Adrenal gland (tissue), 12 donors: ENCODE measurements around the gene KYAT1. TPM values are rescaled to one million over a fixed set of nuclear protein-coding genes. Genes with fewer than 3 reads are reported as not detected.
A peak's percentile ranks its signal among the peaks of the same experiment; 100 is the strongest.

Experiments used
- DNase-seq, 7 donors: peaks; one replicate each; pipeline ENCODE4 v3.0.0-alpha.2; 2019 to 2020
- H3K27ac ChIP-seq, 5 donors: fragments of 200-600 bp; sonication (generic) in 4 of 5; 1 replicate in 3 of 5; 2 replicates in 2 of 5; pipeline versions ENCODE4 v1.5.1 to v1.8.0; 2016 to 2020; ENCODE audit warnings: mild to moderate bottlenecking in 1 of 5
- H3K27me3 ChIP-seq: fragments of 200-600 bp; 2 replicates; pipeline ENCODE4 v1.8.0; 2021
- H3K36me3 ChIP-seq, 2 donors: fragments of 200-600 bp; replicated peaks in 1 of 2; 1 replicate in 1 of 2; 2 replicates in 1 of 2; pipeline versions ENCODE4 v1.5.1 to v1.8.0; 2018 to 2022
- H3K4me1 ChIP-seq, 2 donors: fragments of 200-600 bp; replicated peaks in 1 of 2; 1 replicate in 1 of 2; 2 replicates in 1 of 2; pipeline versions ENCODE4 v1.5.1 to v1.8.0; 2018 to 2021
- H3K4me3 ChIP-seq, 4 donors: fragments of 200-600 bp; sonication (generic) in 3 of 4; one replicate each; pipeline ENCODE4 v1.5.1; 2016 to 2018
- H3K9me3 ChIP-seq, 3 donors: fragments of 200-600 bp; sonication (generic) in 1 of 3; replicated peaks in 1 of 3; 1 replicate in 2 of 3; 2 replicates in 1 of 3; pipeline versions ENCODE4 v1.5.1 to v1.8.0; 2016 to 2021
- POLR2A ChIP-seq, 2 donors: fragments of 450-650 bp; IDR thresholded peaks; one replicate each; pipeline ENCODE4 v1.6.1; 2017; ENCODE audit warnings: antibody characterized with exemption in 2 of 2, mild to moderate bottlenecking in 2 of 2, moderate library complexity in 1 of 2
- WGBS, 4 donors: extraction: QIAGEN DNeasy Blood & Tissue Kit in 2 of 4; methylation state at CpG; one replicate each; pipeline versions ENCODE4 v1.1.5 to v1.1.7; 2013 to 2017; 5-methylcytosine and 5-hydroxymethylcytosine counted together
- intact Hi-C, 2 donors: fragments of 100-400 bp; cut with DNase I; formaldehyde crosslinking; loops; one replicate each; pipeline versions ENCODE4 v1.14.1 to v1.15.0; 2022 to 2023
- polyA plus RNA-seq, 3 donors: library from polyadenylated mRNA; stranded (reverse); fragments of 200-250 nt in 2 of 3; fragments of 350-450 nt in 1 of 3; fragmentation: Illumina TruSeq in 1 of 3; extraction: RNeasy Lipid Tissue Mini Kit (QIAGEN cat#74804) in 1 of 3; gene quantifications; one replicate each; pipeline ENCODE4 v1.2.3, GENCODE V29; 2013 to 2014
- total RNA-seq, 9 donors: library from RNA; depleted of rRNA in 4 of 9; stranded (reverse); fragments of >200 nt in 4 of 9; fragments of 120-200 nt in 1 of 9; fragmentation: NEBNext Ultra II Directional in 1 of 9; extraction: Animal tissue kit (Norgen Biotek cat#: 25700) in 1 of 9; gene quantifications; one replicate each; pipeline versions ENCODE4 v1.1.0 to v1.2.4, GENCODE V29; 2013 to 2023
- TF ChIP-seq, protein P1 (sequence below), 6 experiments: fragments of 450-650 bp in 4 of 6; fragments of 200-600 bp in 2 of 6; sonication (generic) in 1 of 6; IDR thresholded peaks; 1 replicate in 5 of 6; 2 replicates in 1 of 6; pipeline versions ENCODE4 v1.5.1 to v1.8.0; 2016 to 2021; ENCODE audit warnings: antibody characterized with exemption in 6 of 6, mild to moderate bottlenecking in 2 of 6, moderate library complexity in 1 of 6
- donor health status: healthy with polysubstance abuse.
- donor health status: Bipolar disorder and iron deficiency.
- donor health status: DM: yes; HTN: yes; CAD: no.
- donor health status: DM: no; HTN: no; CAD: no.
- donor health status: DM: no; HTN: no; CAD: no.
- donor health status: DM: yes; HTN: yes; CAD: no.

The KYAT1 gene
- total and polyA plus RNA-seq, 12 donors = 3.5 to 10.3 (median 7.2) TPM

DNA sequence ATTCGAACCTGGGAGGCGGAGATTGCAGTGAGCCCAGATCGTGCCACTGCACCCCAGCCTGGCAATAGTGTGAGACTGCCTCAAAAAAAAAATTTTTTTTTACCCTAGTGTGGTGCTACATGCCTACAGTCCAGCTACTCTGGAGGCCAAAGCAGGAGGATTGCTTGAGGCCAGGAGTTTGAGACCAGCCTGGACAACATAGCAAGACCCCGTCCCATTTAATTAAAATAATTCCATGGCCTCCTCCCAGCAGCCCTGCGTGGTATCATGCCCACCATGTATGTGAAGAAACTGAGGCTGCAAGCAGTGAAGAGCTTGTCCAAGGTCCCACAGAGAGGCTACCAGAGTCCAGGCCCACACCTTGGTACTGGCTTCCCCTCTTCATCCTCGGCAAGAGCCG is 19.6 kb upstream of the KYAT1 start:
- H3K4me3 ChIP-seq = no peak overlapping the region
- no peaks in the 10 kb centered on the region for H3K9me3 ChIP-seq
- no peak overlapping the region for H3K27ac ChIP-seq
- intact Hi-C loops = no loop called here
- no peaks in the 10 kb centered on the region for H3K27me3 ChIP-seq
- whole genome bisulfite sequencing, 4 donors = 83 to 98% (median 91%) methylated on average over 5 to 7 of the region's 7 CpGs
- DNase-seq = no peak
- peaks cover 0 to 5% of the 10 kb centered on the region in 2 donors for H3K4me1 ChIP-seq
- no peak for TF ChIP-seq POLR2A (IDR thresholded peaks at IDR 0.05)
- TF ChIP-seq, protein P1, sequence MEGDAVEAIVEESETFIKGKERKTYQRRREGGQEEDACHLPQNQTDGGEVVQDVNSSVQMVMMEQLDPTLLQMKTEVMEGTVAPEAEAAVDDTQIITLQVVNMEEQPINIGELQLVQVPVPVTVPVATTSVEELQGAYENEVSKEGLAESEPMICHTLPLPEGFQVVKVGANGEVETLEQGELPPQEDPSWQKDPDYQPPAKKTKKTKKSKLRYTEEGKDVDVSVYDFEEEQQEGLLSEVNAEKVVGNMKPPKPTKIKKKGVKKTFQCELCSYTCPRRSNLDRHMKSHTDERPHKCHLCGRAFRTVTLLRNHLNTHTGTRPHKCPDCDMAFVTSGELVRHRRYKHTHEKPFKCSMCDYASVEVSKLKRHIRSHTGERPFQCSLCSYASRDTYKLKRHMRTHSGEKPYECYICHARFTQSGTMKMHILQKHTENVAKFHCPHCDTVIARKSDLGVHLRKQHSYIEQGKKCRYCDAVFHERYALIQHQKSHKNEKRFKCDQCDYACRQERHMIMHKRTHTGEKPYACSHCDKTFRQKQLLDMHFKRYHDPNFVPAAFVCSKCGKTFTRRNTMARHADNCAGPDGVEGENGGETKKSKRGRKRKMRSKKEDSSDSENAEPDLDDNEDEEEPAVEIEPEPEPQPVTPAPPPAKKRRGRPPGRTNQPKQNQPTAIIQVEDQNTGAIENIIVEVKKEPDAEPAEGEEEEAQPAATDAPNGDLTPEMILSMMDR (IDR thresholded peaks at IDR 0.05) = no peak
- peaks cover 0 to 19% of the 10 kb centered on the region in 2 donors for H3K36me3 ChIP-seq

DNA sequence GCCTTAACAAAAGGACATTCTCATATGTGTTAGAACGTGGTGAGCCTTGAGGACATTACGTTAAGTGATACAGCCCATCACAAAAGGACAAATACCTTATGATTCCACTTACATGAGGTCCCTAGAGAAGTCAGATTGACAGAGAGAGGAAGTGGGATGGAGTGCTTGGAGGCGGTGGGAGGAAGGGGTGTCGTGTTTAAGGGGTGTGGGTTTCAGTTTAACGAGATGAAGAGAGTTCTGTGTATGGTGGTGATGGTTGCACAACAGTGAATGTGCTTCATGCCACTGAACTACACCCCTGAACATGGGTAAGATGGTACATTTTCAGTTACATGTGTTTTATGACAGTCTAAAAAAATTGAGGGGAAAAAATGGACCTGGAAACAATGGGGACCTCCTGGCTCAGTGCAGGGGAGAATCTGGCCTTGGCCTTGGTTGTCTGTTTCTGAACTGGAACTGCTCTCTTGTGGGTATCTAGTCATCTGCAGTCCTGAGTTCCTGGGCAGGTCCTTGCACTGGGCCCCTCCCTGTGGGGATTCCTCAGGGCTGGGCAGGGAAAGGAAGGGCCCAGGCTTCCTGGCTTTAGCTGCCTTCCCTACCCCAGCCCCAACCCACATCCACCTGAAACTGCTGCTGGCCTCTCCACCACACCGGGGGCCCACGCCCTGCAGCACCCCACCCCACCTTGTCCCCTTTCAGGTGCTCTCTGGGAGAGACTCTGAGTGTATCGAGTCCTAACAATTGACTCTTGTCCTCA is 18.0 kb upstream of the KYAT1 start:
- intact Hi-C loops = no loop called here
- H3K27ac ChIP-seq = peak overlapping the region in 1 of 5 donors; percentile 17
- no peaks in the 10 kb centered on the region for H3K27me3 ChIP-seq
- H3K4me3 ChIP-seq = no peak overlapping the region
- TF ChIP-seq, protein P1 (IDR thresholded peaks at IDR 0.05) = no peak
- TF ChIP-seq POLR2A (IDR thresholded peaks at IDR 0.05) = no peak
- WGBS, 4 donors = 61 to 68% (median 65%) methylated on average over 8 of the region's 8 CpGs
- peaks cover 0 to 5% of the 10 kb centered on the region in 2 donors for H3K4me1 ChIP-seq
- peaks cover 0 to 19% of the 10 kb centered on the region in 2 donors for H3K36me3 ChIP-seq
- DNase-seq = peak in 1 of 7 donors; percentile 42
- no peaks in the 10 kb centered on the region for H3K9me3 ChIP-seq

DNA sequence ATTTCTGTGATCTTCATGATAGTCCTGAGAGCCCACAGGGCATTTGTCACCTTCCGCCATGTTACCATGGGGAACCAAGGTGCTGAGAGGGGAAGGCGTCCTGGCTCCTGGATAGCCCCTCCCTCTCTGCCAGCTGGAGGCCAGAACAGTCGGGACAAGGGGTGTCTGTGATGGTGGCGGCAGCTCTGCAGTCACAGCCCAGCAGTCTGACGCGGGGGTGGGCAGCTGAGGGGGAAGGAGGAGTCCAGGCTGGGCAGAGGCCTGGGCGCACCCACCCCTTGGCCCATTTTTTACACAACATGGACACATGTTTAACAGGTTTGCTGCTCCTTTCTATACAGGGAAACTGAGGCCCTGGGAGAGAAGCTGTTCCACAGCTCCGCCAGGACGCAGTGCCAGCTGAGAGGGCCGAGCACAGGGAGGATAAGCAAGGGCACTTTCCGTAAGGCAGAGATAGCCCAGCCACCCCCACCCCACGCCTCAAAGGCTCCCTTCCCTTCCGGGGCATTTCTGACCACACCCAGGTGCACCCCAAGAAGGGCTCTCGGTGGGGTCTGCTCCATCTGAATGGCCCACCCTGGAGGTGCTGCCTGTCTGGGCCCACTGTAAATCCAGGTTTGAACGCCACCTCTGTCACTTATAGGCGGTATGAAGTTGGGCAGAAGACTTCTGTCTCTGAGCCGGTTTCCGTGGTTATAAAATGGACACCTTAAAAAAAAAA is 17.3 kb upstream of the KYAT1 start:
- no peak overlapping the region for H3K4me3 ChIP-seq
- TF ChIP-seq, protein P1 (IDR thresholded peaks at IDR 0.05) = no peak
- no peak for TF ChIP-seq POLR2A (IDR thresholded peaks at IDR 0.05)
- peaks cover 0 to 19% of the 10 kb centered on the region in 2 donors for H3K36me3 ChIP-seq
- peak overlapping the region in 1 of 5 donors; percentile 29 for H3K27ac ChIP-seq
- intact Hi-C loops = no loop called here
- DNase-seq = no peak
- H3K4me1 ChIP-seq = peaks cover 0 to 5% of the 10 kb centered on the region in 2 donors
- no peaks in the 10 kb centered on the region for H3K9me3 ChIP-seq
- no peaks in the 10 kb centered on the region for H3K27me3 ChIP-seq
- WGBS, 4 donors = 86 to 90% (median 90%) methylated on average over 10 to 18 of the region's 18 CpGs

- Histone ChIP-seq H3K27ac (peak overlapping the region in 1 of 5 donors; percentile 29), H3K4me1 (peaks cover 0 to 5% of the 10 kb centered on the region in 2 donors), H3K36me3 (peaks cover 0 to 19% of the 10 kb centered on the region in 2 donors), H3K4me3 (no peak overlapping the region), H3K27me3 (no peaks in the 10 kb centered on the region), H3K9me3 (no peaks in the 10 kb centered on the region)
- intact Hi-C loops = no loop called here
- 78 to 83% (median 80%) methylated on average over 5 of the region's 5 CpGs for WGBS, 4 donors
- no peak for TF ChIP-seq POLR2A (IDR thresholded peaks at IDR 0.05)
- TF ChIP-seq, protein P1 (IDR thresholded peaks at IDR 0.05) = no peak
- DNase-seq = no peak
These were observed 16.6 kb upstream of the KYAT1 start for GRCh38 chr9:128898382-128898781.
